KMS-11 (cell line): ENCODE data around the gene TOP1.

Experiments used
- H2AFZ ChIP-seq: fragments of 200-600 bp; sonication (generic); 2 replicates; pipeline ENCODE4 v1.6.1; 2016; ENCODE audit warnings: antibody characterized with exemption, mixed run types, low read depth
- H3K27ac ChIP-seq: fragments of 200-600 bp; sonication (generic); 2 replicates; pipeline ENCODE4 v1.6.1; 2016; ENCODE audit warnings: mild to moderate bottlenecking, mixed run types
- H3K27me3 ChIP-seq: fragments of 200-600 bp; sonication (generic); 2 replicates; pipeline ENCODE4 v1.6.1; 2017; ENCODE audit warnings: mild to moderate bottlenecking, low read depth, mixed run types, moderate library complexity; ENCODE audit not compliant: insufficient read depth
- H3K36me3 ChIP-seq: fragments of 200-600 bp; sonication (generic); 2 replicates; pipeline ENCODE4 v1.6.1; 2017; ENCODE audit warnings: mild to moderate bottlenecking, mixed run types; ENCODE audit not compliant: insufficient read depth
- H3K4me1 ChIP-seq: fragments of 200-600 bp; sonication (generic); 2 replicates; pipeline ENCODE4 v1.6.1; 2016; ENCODE audit warnings: mild to moderate bottlenecking, low read depth, mixed run types; ENCODE audit not compliant: poor library complexity, severe bottlenecking
- H3K4me2 ChIP-seq: fragments of 200-600 bp; sonication (generic); 2 replicates; pipeline ENCODE4 v1.7.0; 2016; ENCODE audit warnings: mild to moderate bottlenecking, mixed run types
- H3K4me3 ChIP-seq: fragments of 200-600 bp; sonication (generic); IDR thresholded peaks from 2 replicates; pipeline ENCODE4 v1.6.1; 2017; ENCODE audit warnings: low read depth, low read length, mixed read lengths; ENCODE audit not compliant: insufficient read depth
- H3K79me2 ChIP-seq: fragments of 200-600 bp; sonication (generic); 2 replicates; pipeline ENCODE4 v1.6.1; 2016; ENCODE audit warnings: low read depth, mixed run types; ENCODE audit not compliant: insufficient read depth
- H3K9ac ChIP-seq: fragments of 200-600 bp; sonication (generic); 2 replicates; pipeline ENCODE4 v1.6.1; 2016; ENCODE audit warnings: mild to moderate bottlenecking, mixed run types
- H4K20me1 ChIP-seq: fragments of 200-600 bp; sonication (generic); 2 replicates; pipeline ENCODE4 v1.6.1; 2016; ENCODE audit warnings: mild to moderate bottlenecking, mixed run types; ENCODE audit not compliant: insufficient read depth
- CTCF ChIP-seq: fragments of 200-600 bp; sonication (generic); conservative IDR thresholded peaks from 2 replicates; pipeline ENCODE4 v1.6.1; 2017; ENCODE audit warnings: low read depth, mild to moderate bottlenecking, antibody characterized with exemption, low read length, moderate library complexity, mixed read lengths

The TOP1 gene

GRCh38 chr20:41029150-41029901 lies 704 bp downstream of the TOP1 start:
- peak overlapping the region; percentile 42 for H2AFZ ChIP-seq
- no peaks in the 10 kb centered on the region for H3K36me3 ChIP-seq
- H4K20me1 ChIP-seq: peaks cover 31% of the 10 kb centered on the region
- peak overlapping the region; percentile 84 for H3K4me2 ChIP-seq
- no peak for TF ChIP-seq CTCF
- peak overlapping the region; percentile 99 for H3K9ac ChIP-seq
- no peak overlapping the region for H3K4me3 ChIP-seq
- peak overlapping the region; percentile 91 for H3K27ac ChIP-seq
- H3K79me2 ChIP-seq: peaks cover 57% of the 10 kb centered on the region
- no peaks in the 10 kb centered on the region for H3K27me3 ChIP-seq
- H3K4me1 ChIP-seq: peaks cover 55% of the 10 kb centered on the region

DNA sequence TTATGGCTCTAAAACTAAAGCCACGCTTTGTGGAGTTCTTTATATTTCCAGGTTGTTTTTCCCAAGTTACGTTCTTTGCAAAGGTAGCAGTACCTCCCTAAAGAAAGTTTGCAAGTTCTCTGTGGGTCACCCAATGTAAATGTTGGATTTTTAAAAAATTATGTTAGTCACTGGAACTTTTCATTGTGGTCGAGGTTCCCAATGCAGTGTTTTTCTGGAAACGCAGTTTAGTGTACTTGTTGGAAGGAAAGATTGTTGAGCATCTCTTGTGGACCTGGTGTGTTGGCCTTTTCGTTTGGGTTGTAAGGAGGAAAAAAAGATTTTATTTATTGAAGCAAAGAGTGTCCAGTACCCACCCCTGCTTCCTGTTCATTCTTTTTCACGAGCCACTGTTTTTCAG lies 1.4 kb downstream of the TOP1 start:
- Histone ChIP-seq H3K9ac (peak overlapping the region; percentile 99), H3K4me1 (peaks cover 60% of the 10 kb centered on the region), H3K4me2 (peak overlapping the region; percentile 84), H3K79me2 (peaks cover 64% of the 10 kb centered on the region), H3K36me3 (no peaks in the 10 kb centered on the region), H3K27ac (peak overlapping the region; percentile 91), H2AFZ (no peak overlapping the region), H3K4me3 (no peak overlapping the region), H4K20me1 (peaks cover 32% of the 10 kb centered on the region), H3K27me3 (no peaks in the 10 kb centered on the region)
- no peak for TF ChIP-seq CTCF

DNA sequence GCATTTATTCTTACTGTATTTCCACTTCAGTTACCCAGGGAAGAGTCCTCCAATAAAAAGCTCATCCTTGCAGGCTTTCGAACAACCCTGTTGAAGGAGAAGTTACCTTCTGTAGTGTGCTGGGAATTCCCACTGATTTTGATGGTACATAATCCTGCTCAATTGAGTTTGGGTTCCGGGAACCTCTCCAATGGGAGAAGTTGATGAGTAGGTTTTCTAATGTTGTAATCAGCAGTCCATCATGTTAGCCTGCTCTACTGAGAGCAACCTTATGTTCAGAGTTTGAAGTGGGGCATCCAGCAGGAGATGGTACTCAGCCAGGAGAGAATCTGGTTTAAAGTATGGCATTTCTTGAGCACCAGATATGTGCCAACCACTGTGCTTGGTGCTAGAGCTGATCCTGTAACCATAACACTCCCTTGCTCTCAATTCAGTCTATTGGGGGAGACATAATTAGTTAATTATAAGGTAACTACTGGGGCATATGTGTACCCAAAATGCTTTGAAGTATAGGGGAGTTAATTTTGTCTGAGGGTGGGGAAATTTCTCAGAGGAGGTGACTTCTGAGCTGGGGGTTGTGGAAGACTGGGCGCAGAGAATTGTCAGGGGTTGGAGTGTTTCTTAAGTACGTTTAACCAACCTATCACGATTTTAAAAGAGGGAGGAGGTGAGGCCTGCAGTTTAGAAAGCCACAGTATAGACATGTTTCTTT lies 2.1 kb downstream of the TOP1 start:
- Histone ChIP-seq H3K4me3 (no peak overlapping the region), H3K79me2 (peaks cover 71% of the 10 kb centered on the region), H3K9ac (peak overlapping the region; percentile 99; the same call in 1 of the 2 replicates), H3K4me2 (peak overlapping the region; percentile 84), H4K20me1 (peaks cover 35% of the 10 kb centered on the region), H2AFZ (no peak overlapping the region), H3K27ac (peak overlapping the region; percentile 91; the same call in 1 of the 2 replicates), H3K27me3 (no peaks in the 10 kb centered on the region), H3K4me1 (peaks cover 67% of the 10 kb centered on the region), H3K36me3 (no peaks in the 10 kb centered on the region)
- no peak for TF ChIP-seq CTCF

DNA sequence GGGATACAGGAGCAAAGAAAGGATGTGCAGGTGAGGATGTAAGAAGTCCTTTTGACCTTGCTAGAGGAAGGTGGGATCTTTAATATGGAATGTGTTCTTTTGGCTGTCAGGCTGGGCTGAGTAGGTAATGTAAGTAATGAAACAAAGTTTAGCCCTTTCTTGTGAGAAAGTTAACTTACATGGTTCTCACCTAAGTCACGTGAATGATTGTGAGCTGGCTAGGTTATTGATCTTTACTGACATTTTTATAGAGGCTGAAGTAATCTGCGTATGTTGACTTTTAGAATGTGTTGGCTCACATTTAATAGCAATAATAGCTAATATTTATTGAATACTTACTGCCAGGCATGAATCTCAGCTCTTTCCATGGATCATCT lies 2.6 kb downstream of the TOP1 start:
- Histone ChIP-seq H2AFZ (no peak overlapping the region), H4K20me1 (peaks cover 35% of the 10 kb centered on the region), H3K4me1 (peaks cover 72% of the 10 kb centered on the region), H3K4me2 (peak overlapping the region; percentile 84), H3K79me2 (peaks cover 76% of the 10 kb centered on the region), H3K4me3 (no peak overlapping the region), H3K36me3 (no peaks in the 10 kb centered on the region), H3K27me3 (no peaks in the 10 kb centered on the region), H3K27ac (no peak overlapping the region), H3K9ac (no peak overlapping the region; the same call in 1 of the 2 replicates)
- no peak for TF ChIP-seq CTCF
